Spleen (tissue), 7 donors: ENCODE data around the gene CYTIP.

Source experiments
- CTCF ChIP-seq, 11 experiments: fragments of 200-600 bp in 7 of 11; fragments of 450-650 bp in 4 of 11; sonication (generic) in 4 of 11; IDR thresholded peaks in 8 of 11; conservative IDR thresholded peaks in 3 of 11; 1 replicate in 7 of 11; 2 replicates in 4 of 11; pipeline versions ENCODE4 v1.4.0 to v1.8.0; 2016 to 2021; ENCODE audit warnings: antibody characterized with exemption in 11 of 11, inconsistent platforms in 4 of 11, mild to moderate bottlenecking in 1 of 11
- POLR2A ChIP-seq, 3 donors: fragments of 450-650 bp; IDR thresholded peaks; one replicate each; pipeline ENCODE4 v1.5.1; 2017; ENCODE audit warnings: antibody characterized with exemption in 3 of 3, mild to moderate bottlenecking in 1 of 3
- donor health status: DM: no; HTN: no; CAD: no; lungs with moderate emphysema.
- donor health status: DM: no; HTN: no; CAD: no.
- donor health status: DM: no; HTN: no; CAD: no.

DNA sequence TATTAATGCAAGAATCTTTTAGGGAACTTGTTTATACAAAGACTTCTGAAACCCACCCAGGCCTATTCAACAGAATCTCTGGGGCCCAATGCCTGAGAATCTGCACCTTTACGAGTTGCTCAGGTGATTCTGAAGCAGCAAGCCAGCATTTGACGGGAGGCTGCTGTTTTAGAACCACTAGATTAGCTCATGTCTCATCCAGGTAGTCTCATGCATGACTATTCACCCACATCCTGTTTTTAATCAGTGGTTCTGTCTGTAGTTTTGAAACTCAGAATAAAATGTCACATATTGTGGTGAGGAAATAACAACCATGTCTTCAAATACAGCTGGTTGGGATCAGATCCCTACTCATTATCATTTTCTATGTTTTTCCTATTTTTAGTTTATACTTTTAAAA is 39.5 kb downstream of the CYTIP start:
- TF ChIP-seq CTCF (IDR thresholded peaks at IDR 0.05 in 8 of 11, conservative IDR thresholded peaks at IDR 0.05 in 3 of 11) (no peak), POLR2A (IDR thresholded peaks at IDR 0.05) (no peak)
